ENCODE data around the gene BICC1.
A peak's percentile ranks its signal among the peaks of the same experiment; 100 is the strongest.

The BICC1 gene

DNA sequence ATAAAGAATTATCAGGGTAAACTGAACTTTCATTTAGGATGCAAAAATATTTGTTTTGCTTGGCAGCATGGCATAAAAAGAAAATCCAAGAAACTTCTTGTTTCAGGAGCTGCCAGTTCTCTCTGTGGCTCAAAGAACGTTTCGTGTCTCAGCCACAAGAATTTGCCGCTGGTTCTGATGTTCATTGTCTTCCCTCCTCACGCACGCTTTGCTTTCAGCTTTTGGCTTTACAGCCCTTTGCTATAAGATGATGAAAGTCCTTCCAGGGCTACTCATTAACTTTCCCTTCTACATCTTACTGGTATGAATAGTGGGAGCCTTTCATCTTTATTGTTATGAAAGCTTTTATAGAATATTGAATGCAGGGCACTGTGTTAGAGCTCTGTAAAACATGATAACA lies 124.7 kb downstream of the BICC1 start:
- no peak for DNase-seq
- no peak overlapping the region for H3K4me3 ChIP-seq (ENCODE audit: low read depth, low read length)
- H3K4me1 ChIP-seq: no peaks in the 10 kb centered on the region
- no peaks in the 10 kb centered on the region for H3K36me3 ChIP-seq
- TF ChIP-seq, protein P1, sequence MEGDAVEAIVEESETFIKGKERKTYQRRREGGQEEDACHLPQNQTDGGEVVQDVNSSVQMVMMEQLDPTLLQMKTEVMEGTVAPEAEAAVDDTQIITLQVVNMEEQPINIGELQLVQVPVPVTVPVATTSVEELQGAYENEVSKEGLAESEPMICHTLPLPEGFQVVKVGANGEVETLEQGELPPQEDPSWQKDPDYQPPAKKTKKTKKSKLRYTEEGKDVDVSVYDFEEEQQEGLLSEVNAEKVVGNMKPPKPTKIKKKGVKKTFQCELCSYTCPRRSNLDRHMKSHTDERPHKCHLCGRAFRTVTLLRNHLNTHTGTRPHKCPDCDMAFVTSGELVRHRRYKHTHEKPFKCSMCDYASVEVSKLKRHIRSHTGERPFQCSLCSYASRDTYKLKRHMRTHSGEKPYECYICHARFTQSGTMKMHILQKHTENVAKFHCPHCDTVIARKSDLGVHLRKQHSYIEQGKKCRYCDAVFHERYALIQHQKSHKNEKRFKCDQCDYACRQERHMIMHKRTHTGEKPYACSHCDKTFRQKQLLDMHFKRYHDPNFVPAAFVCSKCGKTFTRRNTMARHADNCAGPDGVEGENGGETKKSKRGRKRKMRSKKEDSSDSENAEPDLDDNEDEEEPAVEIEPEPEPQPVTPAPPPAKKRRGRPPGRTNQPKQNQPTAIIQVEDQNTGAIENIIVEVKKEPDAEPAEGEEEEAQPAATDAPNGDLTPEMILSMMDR (IDR thresholded peaks at IDR 0.05; ENCODE audit: low read depth, low read length): no peak
- no peaks in the 10 kb centered on the region for H3K27me3 ChIP-seq
- H3K9me3 ChIP-seq: no peaks in the 10 kb centered on the region

DNA sequence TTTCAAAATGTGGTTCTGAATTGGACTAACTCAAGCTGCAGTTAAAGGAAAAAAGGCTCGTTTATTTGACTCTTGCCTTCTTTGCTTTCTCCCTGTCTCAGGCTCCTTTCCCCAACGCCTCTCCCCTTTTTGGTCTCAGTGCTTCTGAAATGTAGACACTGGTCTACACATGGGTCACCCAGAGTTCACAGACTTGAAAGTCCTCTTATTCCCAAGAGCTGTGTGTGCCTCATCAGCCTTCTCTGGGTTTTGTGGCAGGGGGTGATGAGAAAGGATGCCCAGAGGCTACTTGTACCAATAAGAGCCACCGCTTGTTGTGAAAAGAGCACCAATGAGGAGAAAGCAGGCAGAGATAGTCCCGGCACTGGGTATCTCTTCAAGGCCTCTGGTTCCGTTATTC lies 125.7 kb downstream of the BICC1 start:
- no peak overlapping the region for H3K4me3 ChIP-seq (ENCODE audit: low read depth, low read length)
- no peaks in the 10 kb centered on the region for H3K27me3 ChIP-seq
- H3K4me1 ChIP-seq: peaks cover 7% of the 10 kb centered on the region
- no peak for DNase-seq
- H3K36me3 ChIP-seq: no peaks in the 10 kb centered on the region
- H3K9me3 ChIP-seq: no peaks in the 10 kb centered on the region
- TF ChIP-seq, protein P1 (IDR thresholded peaks at IDR 0.05; ENCODE audit: low read depth, low read length): no peak

DNA sequence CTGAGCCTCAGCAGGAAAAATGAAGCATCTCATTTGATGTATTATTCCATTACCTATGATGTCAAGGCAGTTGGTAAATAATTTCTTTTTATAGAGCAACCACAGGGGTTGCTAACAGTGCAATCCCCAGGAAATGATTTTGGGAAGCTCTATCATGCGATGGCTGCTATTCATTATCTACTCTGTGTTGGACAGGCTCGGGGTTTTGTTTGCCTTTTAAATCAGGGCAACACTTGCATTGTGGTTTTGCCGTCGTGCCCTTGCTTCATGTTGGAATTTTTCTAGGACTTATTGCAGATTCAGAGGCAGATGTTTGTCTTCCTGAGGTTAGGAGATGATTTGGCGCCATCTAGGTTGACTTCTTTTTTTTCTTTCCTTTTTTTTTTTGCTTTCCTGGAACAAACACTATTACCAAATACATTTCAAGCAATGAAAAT lies 128.4 kb downstream of the BICC1 start:
- no peaks in the 10 kb centered on the region for H3K9me3 ChIP-seq
- peaks cover 22% of the 10 kb centered on the region for H3K4me1 ChIP-seq
- TF ChIP-seq, protein P1 (IDR thresholded peaks at IDR 0.05; ENCODE audit: low read depth, low read length): peak; percentile 60
- no peak for DNase-seq
- H3K27me3 ChIP-seq: no peaks in the 10 kb centered on the region
- H3K4me3 ChIP-seq (ENCODE audit: low read depth, low read length): no peak overlapping the region
- H3K36me3 ChIP-seq: no peaks in the 10 kb centered on the region

DNA sequence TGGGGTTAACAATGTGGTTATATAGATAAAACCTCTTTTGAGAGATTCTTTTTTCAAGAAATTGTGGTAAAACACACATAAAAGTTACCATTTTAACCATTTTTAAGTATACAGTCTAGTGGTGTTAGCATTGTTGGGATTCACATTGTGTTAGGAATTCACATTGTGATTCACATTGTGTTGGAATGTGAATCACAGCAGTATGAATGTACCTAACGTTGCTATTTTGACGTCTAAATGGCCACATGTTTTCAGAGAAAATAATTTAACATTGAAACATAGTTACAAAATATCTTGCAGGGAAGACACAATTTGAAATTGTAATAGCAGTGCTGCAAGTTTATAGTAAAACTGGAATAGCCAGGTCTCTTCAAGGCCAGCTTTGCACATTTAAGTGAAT lies 129.0 kb downstream of the BICC1 start:
- H3K4me3 ChIP-seq (ENCODE audit: low read depth, low read length): no peak overlapping the region
- TF ChIP-seq, protein P1 (IDR thresholded peaks at IDR 0.05; ENCODE audit: low read depth, low read length): no peak
- H3K4me1 ChIP-seq: peaks cover 23% of the 10 kb centered on the region
- no peak for DNase-seq
- no peaks in the 10 kb centered on the region for H3K9me3 ChIP-seq
- H3K36me3 ChIP-seq: no peaks in the 10 kb centered on the region
- no peaks in the 10 kb centered on the region for H3K27me3 ChIP-seq

DNA sequence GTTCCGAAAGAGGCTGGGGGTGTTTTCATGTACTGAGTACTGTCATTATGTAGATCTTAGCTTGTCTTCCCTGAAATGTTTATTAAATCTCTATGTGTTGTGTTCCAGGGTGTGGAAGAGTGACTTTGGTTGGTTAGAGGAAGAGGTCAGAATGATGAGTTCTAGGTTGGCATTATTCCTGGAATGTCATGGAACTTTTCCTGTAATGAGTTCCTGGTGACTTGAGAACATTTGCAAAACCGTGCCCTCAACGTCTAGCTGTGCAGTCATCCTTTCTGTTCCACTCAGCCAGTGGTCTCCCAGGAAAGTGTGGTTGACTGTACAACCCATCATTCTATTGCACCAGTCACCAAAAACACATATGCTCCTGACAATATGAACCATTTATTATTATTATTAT lies 129.6 kb downstream of the BICC1 start:
- TF ChIP-seq, protein P1 (IDR thresholded peaks at IDR 0.05; ENCODE audit: low read depth, low read length): no peak
- H3K9me3 ChIP-seq: no peaks in the 10 kb centered on the region
- peaks cover 23% of the 10 kb centered on the region for H3K4me1 ChIP-seq
- H3K27me3 ChIP-seq: no peaks in the 10 kb centered on the region
- H3K36me3 ChIP-seq: no peaks in the 10 kb centered on the region
- no peak for DNase-seq
- no peak overlapping the region for H3K4me3 ChIP-seq (ENCODE audit: low read depth, low read length)

DNA sequence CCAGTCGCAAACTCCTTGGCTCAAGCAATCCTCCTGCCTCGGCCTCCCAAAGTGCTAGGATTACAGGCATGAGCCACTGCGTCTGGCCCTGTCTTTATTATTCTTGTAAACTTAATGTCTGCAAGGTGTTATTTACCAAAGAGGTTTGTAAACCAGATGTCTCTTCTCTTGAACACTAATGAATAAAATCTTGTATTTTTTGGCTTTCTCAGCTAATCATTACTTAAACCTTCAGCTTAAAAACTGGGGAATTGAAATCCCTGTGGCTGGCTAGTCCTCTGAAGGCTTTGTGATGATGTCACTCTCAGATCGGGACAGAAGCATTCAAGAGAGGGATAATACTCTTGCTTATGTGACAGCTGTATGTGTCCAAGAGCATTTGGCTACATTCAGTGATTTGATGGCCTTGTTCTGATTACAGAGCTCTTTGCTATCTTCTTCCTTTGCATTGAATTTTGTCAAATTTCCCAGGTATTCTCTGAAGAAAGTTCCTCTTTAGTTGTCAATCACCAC lies 130.3 kb downstream of the BICC1 start:
- Histone ChIP-seq H3K36me3 (no peaks in the 10 kb centered on the region), H3K9me3 (no peaks in the 10 kb centered on the region), H3K4me1 (peaks cover 25% of the 10 kb centered on the region), H3K27me3 (no peaks in the 10 kb centered on the region), H3K4me3 (ENCODE audit: low read depth, low read length) (no peak overlapping the region)
- TF ChIP-seq, protein P1 (IDR thresholded peaks at IDR 0.05; ENCODE audit: low read depth, low read length): no peak
- DNase-seq: no peak
